OCI-LY7 (cell line): ENCODE data around the gene NOS2.

Source experiments
- CTCF ChIP-seq: fragments of 200-600 bp; sonication (generic); conservative IDR thresholded peaks from 2 replicates; pipeline ENCODE4 v1.5.1; 2014; ENCODE audit warnings: mild to moderate bottlenecking, antibody characterized with exemption, low read length, moderate library complexity, mixed read lengths
- EZH2phosphoT487 ChIP-seq: fragments of 200-600 bp; sonication (generic); IDR thresholded peaks from 2 replicates; pipeline ENCODE4 v1.6.1; 2018; ENCODE audit warnings: low read depth, borderline replicate concordance, mild to moderate bottlenecking, mixed run types, antibody characterized with exemption, low read length, moderate library complexity, mixed read lengths

GRCh38 chr17:27802033-27802432 lies 1.7 kb upstream of the NOS2 start:
- TF ChIP-seq CTCF = no peak
- TF ChIP-seq EZH2phosphoT487 = no peak
